PC-9 (cell line): ENCODE measurements around the gene HSDL1. TPM values are rescaled to one million over a fixed set of nuclear protein-coding genes. Genes with fewer than 3 reads are reported as not detected.

ENCODE experiments used
- BruUV-seq: library from RNA; stranded (reverse); fragments of 400-500 nt; replicated peaks from 2 replicates; lab custom pipeline; 2021; lab: Mats Ljungman, UMichigan
- CTCF ChIA-PET: fragments of 300-600 bp; sonication (Branson Sonifier 250); formaldehyde crosslinking; loops from one replicate; lab custom pipeline; 2022; ENCODE audit warnings: antibody characterized with exemption; lab: Charles Lee
- POLR2A ChIA-PET: fragments of 300-600 bp; sonication (Branson Sonifier 250); formaldehyde crosslinking; loops from one replicate; lab custom pipeline; 2022; ENCODE audit warnings: antibody characterized with exemption; ENCODE audit not compliant: unreplicated experiment; lab: Charles Lee
- DNase-seq, 2 experiments: peaks; one replicate each; pipeline versions ENCODE4 v3.0.0 to v3.0.0-alpha.2; 2015 to 2022; ENCODE audit warnings: mixed read lengths in 1 of 2
- H2AFZ ChIP-seq: fragments of 200-600 bp; sonication (generic); 2 replicates; pipeline ENCODE4 v1.8.1; 2017; ENCODE audit warnings: antibody characterized with exemption
- H3F3A ChIP-seq: fragments of 200-600 bp; sonication (generic); 2 replicates; pipeline ENCODE4 v1.8.1; 2017; ENCODE audit warnings: antibody characterized with exemption, mild to moderate bottlenecking, low read depth; ENCODE audit not compliant: insufficient read depth
- H3K27ac ChIP-seq: fragments of 200-600 bp; sonication (generic); 2 replicates; pipeline ENCODE4 v1.6.1; 2016; ENCODE audit warnings: mixed run types
- H3K27me3 ChIP-seq: fragments of 200-600 bp; sonication (generic); 2 replicates; pipeline ENCODE4 v1.6.1; 2016; ENCODE audit warnings: low read depth, mixed run types; ENCODE audit not compliant: insufficient read depth
- H3K36me3 ChIP-seq: fragments of 200-600 bp; sonication (generic); 2 replicates; pipeline ENCODE4 v1.6.1; 2016; ENCODE audit warnings: low read depth, mixed run types
- H3K4me1 ChIP-seq: fragments of 200-600 bp; sonication (generic); replicated peaks from 2 replicates; pipeline ENCODE4 v1.6.1; 2016; ENCODE audit warnings: mixed run types; ENCODE audit not compliant: insufficient read depth
- H3K4me2 ChIP-seq: fragments of 200-600 bp; sonication (generic); 2 replicates; pipeline ENCODE4 v1.6.1; 2017; ENCODE audit warnings: mixed run types
- H3K4me3 ChIP-seq: fragments of 200-600 bp; sonication (generic); 2 replicates; pipeline ENCODE4 v1.6.1; 2016; ENCODE audit warnings: mixed run types
- H3K79me2 ChIP-seq: fragments of 200-600 bp; sonication (generic); 2 replicates; pipeline ENCODE4 v1.6.1; 2017; ENCODE audit warnings: low read depth, mixed run types
- H3K9me2 ChIP-seq: fragments of 200-600 bp; sonication (generic); 2 replicates; pipeline ENCODE4 v1.8.1; 2017; ENCODE audit warnings: mild to moderate bottlenecking; ENCODE audit not compliant: insufficient read depth
- H3K9me3 ChIP-seq: fragments of 200-600 bp; sonication (generic); 2 replicates; pipeline ENCODE4 v1.8.1; 2016; ENCODE audit warnings: low read depth; ENCODE audit not compliant: insufficient read depth
- H4K20me1 ChIP-seq: fragments of 200-600 bp; sonication (generic); 2 replicates; pipeline ENCODE4 v1.8.1; 2017; ENCODE audit not compliant: insufficient read depth
- CTCF ChIP-seq: fragments of 200-600 bp; sonication (generic); conservative IDR thresholded peaks from 2 replicates; pipeline ENCODE4 v1.6.1; 2017; ENCODE audit warnings: mixed run types, antibody characterized with exemption, mild to moderate bottlenecking, moderate library complexity
- EZH2 ChIP-seq: fragments of 200-600 bp; sonication (generic); IDR thresholded peaks from 2 replicates; pipeline ENCODE4 v1.8.0; 2017; ENCODE audit warnings: antibody characterized with exemption, low read depth
- intact Hi-C: fragments of 100-400 bp; cut with micrococcal nuclease; formaldehyde crosslinking; loops from one replicate; pipeline ENCODE4 v1.10.0; 2022; ENCODE audit not compliant: unreplicated experiment
- total RNA-seq: library from RNA; stranded (reverse); gene quantifications from 2 replicates; pipeline ENCODE4 v1.2.3, GENCODE V29; 2021

The HSDL1 gene
- total RNA-seq, 1 experiment from 2014 or later, result 32.1 TPM

- H3K27ac ChIP-seq, result peak overlapping the region; percentile 60
- no peak overlapping the region for H3K4me3 ChIP-seq
- H3K4me2 ChIP-seq, result peak overlapping the region; percentile 65
- H3K9me2 ChIP-seq, result no peaks in the 10 kb centered on the region
- POLR2A ChIA-PET, result no interaction called here
- peaks cover 84% of the 10 kb centered on the region for H3K79me2 ChIP-seq
- intact Hi-C loops, result no loop called here
- CTCF ChIA-PET, result no interaction called here
- no TSS peak for BruUV-seq
- H4K20me1 ChIP-seq, result peaks cover 17% of the 10 kb centered on the region
- H3K36me3 ChIP-seq, result peaks cover 9% of the 10 kb centered on the region; the same call in 1 of the 2 replicates
- TF ChIP-seq CTCF, result no peak
- TF ChIP-seq EZH2, result no peak
- peaks cover 37% of the 10 kb centered on the region for H3F3A ChIP-seq
- peaks cover 58% of the 10 kb centered on the region for H3K4me1 ChIP-seq
- H3K9me3 ChIP-seq, result no peaks in the 10 kb centered on the region
- H2AFZ ChIP-seq, result no peak overlapping the region
- DNase-seq, result peak in 1 of 2 experiments; percentile 69
- H3K27me3 ChIP-seq, result no peaks in the 10 kb centered on the region
These were observed 40.7 kb downstream of the HSDL1 start for GRCh38 chr16:84104231-84104630.

GRCh38 chr16:84103678-84104077 lies 41.3 kb downstream of the HSDL1 start:
- Histone ChIP-seq H3K27me3 (no peaks in the 10 kb centered on the region), H3F3A (peaks cover 38% of the 10 kb centered on the region), H3K4me1 (peaks cover 63% of the 10 kb centered on the region), H3K36me3 (peaks cover 9% of the 10 kb centered on the region), H4K20me1 (peaks cover 14% of the 10 kb centered on the region; the same call in 1 of the 2 replicates), H3K79me2 (peaks cover 84% of the 10 kb centered on the region), H3K4me2 (peak overlapping the region; percentile 65), H3K27ac (peak overlapping the region; percentile 60), H2AFZ (no peak overlapping the region), H3K9me3 (no peaks in the 10 kb centered on the region), H3K4me3 (peak overlapping the region; percentile 28; the same call in 1 of the 2 replicates), H3K9me2 (no peaks in the 10 kb centered on the region)
- ChIA-PET POLR2A (no interaction called here), CTCF (interaction anchor here (0.5 kb wide), 1 partner anchor 208 kb away, joined by 3 read pairs; no protein-coding TSS in a partner anchor)
- DNase-seq, result peak; percentile 34 to 83
- no TSS peak for BruUV-seq
- intact Hi-C loops, result loop anchor here (2.0 kb wide), 1 partner anchor 13 kb away; the partner anchor contains the start of gene MBTPS1
- TF ChIP-seq EZH2, result no peak
- no peak for TF ChIP-seq CTCF

- no TSS peak for BruUV-seq
- Histone ChIP-seq H3K79me2 (peaks cover 55% of the 10 kb centered on the region), H3K4me3 (no peak overlapping the region), H2AFZ (no peak overlapping the region), H4K20me1 (0 out of 2 replicates have a peak, but pooled peaks cover 8% of the 10 kb centered on the region), H3F3A (peaks cover 23% of the 10 kb centered on the region), H3K9me3 (no peaks in the 10 kb centered on the region), H3K27ac (peak overlapping the region; percentile 33; the same call in 1 of the 2 replicates), H3K36me3 (peaks cover 28% of the 10 kb centered on the region), H3K4me2 (peak overlapping the region; percentile 37; the same call in 1 of the 2 replicates), H3K9me2 (no peaks in the 10 kb centered on the region), H3K4me1 (peaks cover 47% of the 10 kb centered on the region), H3K27me3 (no peaks in the 10 kb centered on the region)
- intact Hi-C loops, result no loop called here
- POLR2A ChIA-PET, result no interaction called here
- TF ChIP-seq EZH2 (no peak), CTCF (no peak)
- no peak for DNase-seq
- CTCF ChIA-PET, result no interaction called here
These were observed 46.0 kb downstream of the HSDL1 start for GRCh38 chr16:84098939-84099338.
